GM23338 (cell line): ENCODE measurements around the gene MYO9B. TPM values are rescaled to one million over a fixed set of nuclear protein-coding genes. Genes with fewer than 3 reads are reported as not detected.

Experiments used
- ATAC-seq: fragments of 200-7000 bp; cut with Tn5 transposase; 3 replicates; pipeline ENCODE4 v1.9.1; 2020
- DNase-seq: peaks from one replicate; pipeline ENCODE4 v3.0.0-alpha.2; 2015; ENCODE audit warnings: low spot score
- H2AFZ ChIP-seq: fragments of 200-600 bp; sonication (generic); 2 replicates; pipeline ENCODE4 v1.8.0; 2016; ENCODE audit warnings: antibody characterized with exemption, mild to moderate bottlenecking, moderate library complexity
- H3F3A ChIP-seq: fragments of 200-600 bp; sonication (generic); replicated peaks from 2 replicates; pipeline ENCODE4 v1.8.0; 2017; ENCODE audit warnings: antibody characterized with exemption, mixed run types, low read depth
- H3K27ac ChIP-seq: fragments of 200-600 bp; sonication (generic); 2 replicates; pipeline ENCODE4 v1.6.1; 2016; ENCODE audit warnings: low read depth
- H3K27me3 ChIP-seq: fragments of 200-600 bp; sonication (generic); 2 replicates; pipeline ENCODE4 v1.8.0; 2016; ENCODE audit warnings: mild to moderate bottlenecking, mixed run types, moderate library complexity; ENCODE audit not compliant: insufficient read depth
- H3K36me3 ChIP-seq: fragments of 200-600 bp; sonication (generic); 2 replicates; pipeline ENCODE4 v1.8.0; 2016; ENCODE audit warnings: mild to moderate bottlenecking; ENCODE audit not compliant: insufficient read depth
- H3K4me1 ChIP-seq: fragments of 200-600 bp; sonication (generic); 2 replicates; pipeline ENCODE4 v1.8.0; 2016; ENCODE audit warnings: mild to moderate bottlenecking, moderate library complexity; ENCODE audit not compliant: insufficient read depth
- H3K4me2 ChIP-seq: fragments of 200-600 bp; sonication (generic); 2 replicates; pipeline ENCODE4 v1.7.1; 2017; ENCODE audit warnings: mixed run types
- H3K4me3 ChIP-seq: fragments of 200-600 bp; sonication (generic); 2 replicates; pipeline ENCODE4 v1.6.1; 2016; ENCODE audit warnings: mixed run types
- H3K79me2 ChIP-seq: fragments of 200-600 bp; sonication (generic); replicated peaks from 2 replicates; pipeline ENCODE4 v1.8.0; 2017; ENCODE audit warnings: mild to moderate bottlenecking; ENCODE audit not compliant: insufficient read depth
- H3K9me2 ChIP-seq: fragments of 200-600 bp; sonication (generic); 2 replicates; pipeline ENCODE4 v1.8.0; 2017; ENCODE audit not compliant: insufficient read depth
- H4K20me1 ChIP-seq: fragments of 200-600 bp; sonication (generic); replicated peaks from 2 replicates; pipeline ENCODE4 v1.8.0; 2017; ENCODE audit warnings: mild to moderate bottlenecking; ENCODE audit not compliant: insufficient read depth
- H3K27ac Mint-ChIP-seq: 2 replicates; pipeline ENCODE4 v1.8.0; 2020; ENCODE audit warnings: inconsistent platforms, mild to moderate bottlenecking, moderate library complexity, mixed read lengths
- H3K27me3 Mint-ChIP-seq: 3 replicates; pipeline ENCODE4 v1.8.0; 2022; ENCODE audit warnings: low read depth, mild to moderate bottlenecking, moderate library complexity, mixed read lengths, inconsistent platforms; ENCODE audit not compliant: insufficient read depth, poor library complexity
- H3K36me3 Mint-ChIP-seq: 3 replicates; pipeline ENCODE4 v1.8.0; 2021; ENCODE audit warnings: low read depth, mild to moderate bottlenecking, inconsistent platforms, moderate library complexity, mixed read lengths
- H3K4me1 Mint-ChIP-seq: 3 replicates; pipeline ENCODE4 v1.8.0; 2020; ENCODE audit warnings: mild to moderate bottlenecking, inconsistent platforms, mixed read lengths
- H3K4me3 Mint-ChIP-seq: 3 replicates; pipeline ENCODE4 v1.8.0; 2021; ENCODE audit warnings: moderate library complexity, mild to moderate bottlenecking, inconsistent platforms, mixed read lengths
- H3K9me3 Mint-ChIP-seq: 3 replicates; pipeline ENCODE4 v1.8.0; 2020; ENCODE audit warnings: moderate library complexity, mild to moderate bottlenecking, inconsistent platforms, mixed read lengths
- CREB1 ChIP-seq: fragments of 250-450 bp; sonication (Bioruptor Pico); IDR thresholded peaks from 2 replicates; pipeline ENCODE4 v1.5.0; 2020; ENCODE audit warnings: low read depth, mild to moderate bottlenecking, moderate library complexity
- ETS1 ChIP-seq: IDR thresholded peaks from 2 replicates; pipeline ENCODE4 v1.6.1; 2016; ENCODE audit warnings: antibody characterized with exemption
- EZH2 ChIP-seq: fragments of 200-600 bp; sonication (generic); IDR thresholded peaks from one replicate; pipeline ENCODE4 v1.8.0; 2017; ENCODE audit warnings: antibody characterized with exemption, mild to moderate bottlenecking, low read depth; ENCODE audit not compliant: unreplicated experiment
- EZH2phosphoT487 ChIP-seq: fragments of 200-600 bp; sonication (generic); IDR thresholded peaks from one replicate; pipeline ENCODE4 v1.8.1; 2018; ENCODE audit warnings: antibody characterized with exemption; ENCODE audit not compliant: unreplicated experiment
- NANOG ChIP-seq: IDR thresholded peaks from 2 replicates; pipeline ENCODE4 v1.6.1; 2016; ENCODE audit warnings: antibody characterized with exemption, borderline replicate concordance
- POLR2AphosphoS5 ChIP-seq: IDR thresholded peaks from 2 replicates; pipeline ENCODE4 v1.6.1; 2016; ENCODE audit warnings: antibody characterized with exemption, low read depth
- ZNF114 ChIP-seq: fragments of 250-450 bp; sonication (Bioruptor Pico); IDR thresholded peaks from 2 replicates; pipeline ENCODE4 v1.5.0; 2020; ENCODE audit warnings: mild to moderate bottlenecking, moderate library complexity
- polyA plus RNA-seq: library from polyadenylated mRNA; unstranded; fragments of >200 nt; fragmentation: Nextera tagmentation; extraction: Ambion mirVana; gene quantifications from 2 replicates; pipeline ENCODE4 v1.2.1, GENCODE V29; 2016
- total RNA-seq: library from RNA; depleted of rRNA; stranded (reverse); fragments of >200 nt; shearing (Covaris generic); gene quantifications from 2 replicates; pipeline ENCODE4 v1.2.3, GENCODE V29; 2014
- TF ChIP-seq, protein P1 (sequence below): fragments of 250-450 bp; sonication (Bioruptor Pico); IDR thresholded peaks from 2 replicates; pipeline ENCODE4 v1.5.0; 2020; ENCODE audit warnings: mild to moderate bottlenecking, moderate library complexity

MYO9B gene
- total and polyA plus RNA-seq, 2 experiments from 2014 or later: 28.7 to 61.3 TPM

GRCh38 chr19:17259934-17260333 lies 184.4 kb downstream of the MYO9B start (continued):
- TF ChIP-seq, protein P1, sequence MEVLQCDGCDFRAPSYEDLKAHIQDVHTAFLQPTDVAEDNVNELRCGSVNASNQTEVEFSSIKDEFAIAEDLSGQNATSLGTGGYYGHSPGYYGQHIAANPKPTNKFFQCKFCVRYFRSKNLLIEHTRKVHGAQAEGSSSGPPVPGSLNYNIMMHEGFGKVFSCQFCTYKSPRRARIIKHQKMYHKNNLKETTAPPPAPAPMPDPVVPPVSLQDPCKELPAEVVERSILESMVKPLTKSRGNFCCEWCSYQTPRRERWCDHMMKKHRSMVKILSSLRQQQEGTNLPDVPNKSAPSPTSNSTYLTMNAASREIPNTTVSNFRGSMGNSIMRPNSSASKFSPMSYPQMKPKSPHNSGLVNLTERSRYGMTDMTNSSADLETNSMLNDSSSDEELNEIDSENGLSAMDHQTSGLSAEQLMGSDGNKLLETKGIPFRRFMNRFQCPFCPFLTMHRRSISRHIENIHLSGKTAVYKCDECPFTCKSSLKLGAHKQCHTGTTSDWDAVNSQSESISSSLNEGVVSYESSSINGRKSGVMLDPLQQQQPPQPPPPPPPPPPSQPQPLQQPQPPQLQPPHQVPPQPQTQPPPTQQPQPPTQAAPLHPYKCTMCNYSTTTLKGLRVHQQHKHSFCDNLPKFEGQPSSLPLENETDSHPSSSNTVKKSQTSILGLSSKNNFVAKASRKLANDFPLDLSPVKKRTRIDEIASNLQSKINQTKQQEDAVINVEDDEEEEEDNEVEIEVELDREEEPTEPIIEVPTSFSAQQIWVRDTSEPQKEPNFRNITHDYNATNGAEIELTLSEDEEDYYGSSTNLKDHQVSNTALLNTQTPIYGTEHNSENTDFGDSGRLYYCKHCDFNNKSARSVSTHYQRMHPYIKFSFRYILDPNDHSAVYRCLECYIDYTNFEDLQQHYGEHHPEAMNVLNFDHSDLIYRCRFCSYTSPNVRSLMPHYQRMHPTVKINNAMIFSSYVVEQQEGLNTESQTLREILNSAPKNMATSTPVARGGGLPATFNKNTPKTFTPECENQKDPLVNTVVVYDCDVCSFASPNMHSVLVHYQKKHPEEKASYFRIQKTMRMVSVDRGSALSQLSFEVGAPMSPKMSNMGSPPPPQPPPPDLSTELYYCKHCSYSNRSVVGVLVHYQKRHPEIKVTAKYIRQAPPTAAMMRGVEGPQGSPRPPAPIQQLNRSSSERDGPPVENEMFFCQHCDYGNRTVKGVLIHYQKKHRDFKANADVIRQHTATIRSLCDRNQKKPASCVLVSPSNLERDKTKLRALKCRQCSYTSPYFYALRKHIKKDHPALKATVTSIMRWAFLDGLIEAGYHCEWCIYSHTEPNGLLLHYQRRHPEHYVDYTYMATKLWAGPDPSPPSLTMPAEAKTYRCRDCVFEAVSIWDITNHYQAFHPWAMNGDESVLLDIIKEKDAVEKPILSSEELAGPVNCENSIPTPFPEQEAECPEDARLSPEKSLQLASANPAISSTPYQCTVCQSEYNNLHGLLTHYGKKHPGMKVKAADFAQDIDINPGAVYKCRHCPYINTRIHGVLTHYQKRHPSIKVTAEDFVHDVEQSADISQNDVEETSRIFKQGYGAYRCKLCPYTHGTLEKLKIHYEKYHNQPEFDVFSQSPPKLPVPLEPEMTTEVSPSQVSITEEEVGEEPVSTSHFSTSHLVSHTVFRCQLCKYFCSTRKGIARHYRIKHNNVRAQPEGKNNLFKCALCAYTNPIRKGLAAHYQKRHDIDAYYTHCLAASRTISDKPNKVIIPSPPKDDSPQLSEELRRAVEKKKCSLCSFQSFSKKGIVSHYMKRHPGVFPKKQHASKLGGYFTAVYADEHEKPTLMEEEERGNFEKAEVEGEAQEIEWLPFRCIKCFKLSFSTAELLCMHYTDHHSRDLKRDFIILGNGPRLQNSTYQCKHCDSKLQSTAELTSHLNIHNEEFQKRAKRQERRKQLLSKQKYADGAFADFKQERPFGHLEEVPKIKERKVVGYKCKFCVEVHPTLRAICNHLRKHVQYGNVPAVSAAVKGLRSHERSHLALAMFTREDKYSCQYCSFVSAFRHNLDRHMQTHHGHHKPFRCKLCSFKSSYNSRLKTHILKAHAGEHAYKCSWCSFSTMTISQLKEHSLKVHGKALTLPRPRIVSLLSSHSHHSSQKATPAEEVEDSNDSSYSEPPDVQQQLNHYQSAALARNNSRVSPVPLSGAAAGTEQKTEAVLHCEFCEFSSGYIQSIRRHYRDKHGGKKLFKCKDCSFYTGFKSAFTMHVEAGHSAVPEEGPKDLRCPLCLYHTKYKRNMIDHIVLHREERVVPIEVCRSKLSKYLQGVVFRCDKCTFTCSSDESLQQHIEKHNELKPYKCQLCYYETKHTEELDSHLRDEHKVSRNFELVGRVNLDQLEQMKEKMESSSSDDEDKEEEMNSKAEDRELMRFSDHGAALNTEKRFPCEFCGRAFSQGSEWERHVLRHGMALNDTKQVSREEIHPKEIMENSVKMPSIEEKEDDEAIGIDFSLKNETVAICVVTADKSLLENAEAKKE (CRISPR knock-in tag): no peak
- TF ChIP-seq EZH2phosphoT487 (no peak), EZH2 (no peak), ZNF114 (CRISPR knock-in tag) (no peak), ETS1 (no peak), POLR2AphosphoS5 (no peak)

GRCh38 chr19:17260842-17261325 lies 185.3 kb downstream of the MYO9B start:
- peak overlapping the region; percentile 36; the same call in 1 of the 3 replicates for H3K4me3 Mint-ChIP-seq
- peak overlapping the region; percentile 88; the same call in 1 of the 2 replicates for H3K27ac ChIP-seq
- peak; percentile 73 for TF ChIP-seq CREB1 (CRISPR knock-in tag)
- TF ChIP-seq, protein P1 (CRISPR knock-in tag): no peak
- peak; percentile 35; the same call in 1 of the 2 replicates for TF ChIP-seq POLR2AphosphoS5
- no peak for TF ChIP-seq NANOG
- no peak for TF ChIP-seq EZH2phosphoT487

More at GRCh38 chr19:17260842-17261325, 185.3 kb downstream of the MYO9B start:
- Histone ChIP-seq H3K4me3 (no peak overlapping the region), H2AFZ (no peak overlapping the region), H3K79me2 (no peaks in the 10 kb centered on the region), H3F3A (0 out of 2 replicates have a peak, but pooled peaks cover 2% of the 10 kb centered on the region), H3K36me3 (peaks cover 3% of the 10 kb centered on the region; the same call in 1 of the 2 replicates), H3K4me2 (no peak overlapping the region), H3K9me2 (no peaks in the 10 kb centered on the region), H3K4me1 (0 out of 2 replicates have a peak, but pooled peaks cover 5% of the 10 kb centered on the region), H3K27me3 (no peaks in the 10 kb centered on the region), H4K20me1 (no peaks in the 10 kb centered on the region)
- ATAC-seq: peak; percentile 94
- Mint-ChIP-seq H3K27ac (peak overlapping the region; percentile 87), H3K9me3 (peaks cover 21% of the 10 kb centered on the region; the same call in 2 of the 3 replicates), H3K27me3 (peaks cover 20% of the 10 kb centered on the region), H3K4me1 (peaks cover 18% of the 10 kb centered on the region), H3K36me3 (peaks cover 31% of the 10 kb centered on the region)
- DNase-seq: peak; percentile 96
